Endothelial cell of umbilical vein (primary cell): ENCODE results near the gene CD300H. TPM values are rescaled to one million over a fixed set of nuclear protein-coding genes. Genes with fewer than 3 reads are reported as not detected.

ENCODE experiments used
- BruUV-seq: library from RNA; stranded (reverse); fragments of 400-500 nt; replicated peaks from 2 replicates; lab custom pipeline; 2021; lab: Mats Ljungman, UMichigan
- CTCF ChIA-PET: fragments of 300-600, 350-600 bp; sonication (Branson Sonifier 250); formaldehyde crosslinking; loops from one replicate; lab custom pipeline; 2021; ENCODE audit warnings: antibody characterized with exemption, inconsistent platforms; lab: Charles Lee
- POLR2A ChIA-PET: fragments of 300-600, 350-600 bp; sonication (Branson Sonifier 250); formaldehyde crosslinking; loops from one replicate; lab custom pipeline; 2021; ENCODE audit warnings: antibody characterized with exemption, inconsistent platforms; lab: Charles Lee
- DNase-seq: peaks from one replicate; pipeline ENCODE4 v3.0.0-alpha.2; 2011; ENCODE audit warnings: low read depth, low spot score
- FAIRE-seq: peaks from 2 replicates; lab custom pipeline; 2011; peaks lifted over from hg19 to GRCh38; lab: Jason Lieb, UNC
- H2AFZ ChIP-seq: 2 replicates; pipeline ENCODE4 v1.6.0; 2012; ENCODE audit warnings: low read depth, low read length, control low read depth, inconsistent platforms
- H3K27ac ChIP-seq: 2 replicates; pipeline ENCODE4 v1.5.1; 2011; ENCODE audit warnings: low read depth, mild to moderate bottlenecking, control low read depth, low read length, moderate library complexity; ENCODE audit not compliant: insufficient read depth
- H3K27me3 ChIP-seq, 2 experiments: 2 replicates each; pipeline versions ENCODE4 v1.6.0 to v1.6.1; 2011; ENCODE audit warnings: low read length in 2 of 2, mixed read lengths in 1 of 2; ENCODE audit not compliant: control insufficient read depth in 2 of 2, insufficient read depth in 2 of 2
- H3K36me3 ChIP-seq, 2 experiments: 2 replicates in 1 of 2; 3 replicates in 1 of 2; pipeline ENCODE4 v1.5.1; 2011; ENCODE audit warnings: low read length in 2 of 2, mild to moderate bottlenecking in 1 of 2, moderate library complexity in 1 of 2; ENCODE audit not compliant: control insufficient read depth in 2 of 2, insufficient read depth in 2 of 2; ENCODE audit errors: extremely low read depth in 1 of 2
- H3K4me1 ChIP-seq: 3 replicates; pipeline ENCODE4 v1.5.1; 2011; ENCODE audit warnings: mild to moderate bottlenecking, low read length; ENCODE audit not compliant: control insufficient read depth, insufficient read depth; ENCODE audit errors: extremely low read depth
- H3K4me2 ChIP-seq: 2 replicates; pipeline ENCODE4 v1.6.1; 2011; ENCODE audit warnings: low read length, control low read depth, mixed read lengths; ENCODE audit not compliant: insufficient read depth
- H3K4me3 ChIP-seq, 3 experiments: fragments of 200-600 bp in 1 of 3; sonication (generic), shearing (Covaris generic) in 1 of 3; replicated peaks in 1 of 3; 2 replicates each; pipeline ENCODE4 v1.5.1; 2011 to 2016; ENCODE audit warnings: control low read depth in 3 of 3, low read length in 3 of 3, mild to moderate bottlenecking in 2 of 3, inconsistent platforms in 1 of 3, low read depth in 1 of 3, moderate library complexity in 1 of 3; ENCODE audit not compliant: insufficient read depth in 1 of 3
- H3K79me2 ChIP-seq: 2 replicates; pipeline ENCODE4 v1.6.0; 2012; ENCODE audit warnings: low read length, inconsistent platforms; ENCODE audit not compliant: control insufficient read depth, insufficient read depth
- H3K9ac ChIP-seq: replicated peaks from 2 replicates; pipeline ENCODE3; 2011; ENCODE audit warnings: low read length, control low read depth; ENCODE audit not compliant: insufficient read depth; ENCODE audit errors: extremely low read depth
- H3K9me1 ChIP-seq: replicated peaks from 3 replicates; pipeline ENCODE4 v1.6.0; 2011; ENCODE audit warnings: mild to moderate bottlenecking, low read length; ENCODE audit not compliant: control insufficient read depth, insufficient read depth; ENCODE audit errors: extremely low read depth
- H3K9me3 ChIP-seq: replicated peaks from 2 replicates; pipeline ENCODE4 v1.5.1; 2012; ENCODE audit warnings: low read length, inconsistent platforms; ENCODE audit not compliant: control insufficient read depth, insufficient read depth
- H4K20me1 ChIP-seq: replicated peaks from 2 replicates; pipeline ENCODE3; 2011; ENCODE audit warnings: mild to moderate bottlenecking, low read length; ENCODE audit not compliant: control insufficient read depth, insufficient read depth; ENCODE audit errors: extremely low read depth
- EZH2 ChIP-seq: IDR thresholded peaks from 2 replicates; pipeline ENCODE4 v1.6.1; 2012; ENCODE audit warnings: borderline replicate concordance, low read depth, mild to moderate bottlenecking, moderate library complexity, low read length, inconsistent platforms; ENCODE audit not compliant: severe bottlenecking
- FOS ChIP-seq: IDR thresholded peaks from 2 replicates; pipeline ENCODE4 v1.6.1; 2011; ENCODE audit warnings: mild to moderate bottlenecking, low read length, moderate library complexity, borderline replicate concordance; ENCODE audit not compliant: insufficient read depth
- GATA2 ChIP-seq: IDR thresholded peaks from 2 replicates; pipeline ENCODE4 v1.7.0; 2011; ENCODE audit warnings: low read depth, mild to moderate bottlenecking, moderate library complexity, mixed read lengths, low read length; ENCODE audit not compliant: insufficient read length, insufficient read depth
- JUN ChIP-seq: IDR thresholded peaks from 2 replicates; pipeline ENCODE4 v1.6.1; 2011; ENCODE audit warnings: borderline replicate concordance, low read depth; ENCODE audit not compliant: insufficient read length, insufficient read depth
- MYC ChIP-seq: IDR thresholded peaks from one replicate; pipeline ENCODE4 v1.6.1; 2011; ENCODE audit warnings: mild to moderate bottlenecking, low read depth, low read length
- POLR2A ChIP-seq: IDR thresholded peaks from 2 replicates; pipeline ENCODE4 v1.6.1; 2012; ENCODE audit warnings: low read depth, mild to moderate bottlenecking, control low read depth, low read length
- POLR2AphosphoS5 ChIP-seq: IDR thresholded peaks from 2 replicates; pipeline ENCODE4 v1.6.1; 2012; ENCODE audit warnings: low read depth, mild to moderate bottlenecking, control low read depth, low read length, moderate library complexity; ENCODE audit not compliant: insufficient read depth
- dilution Hi-C: fragments of 300-500 bp; cut with MboI; formaldehyde crosslinking; loops from one replicate; pipeline ENCODE4 v1.15.0; 2019; ENCODE audit warnings: low sequenced_read_pairs; ENCODE audit not compliant: extremely low pct_ligation_motif_present
- intact Hi-C: fragments of 100-400 bp; cut with micrococcal nuclease; formaldehyde crosslinking; loops from one replicate; pipeline ENCODE4 v1.10.0; 2022
- polyA plus RNA-seq, 4 experiments: library from polyadenylated mRNA; depleted of rRNA in 3 of 4; stranded (reverse) in 3 of 4; unstranded in 1 of 4; fragments of >200 nt; gene quantifications; 2 replicates each; pipeline versions ENCODE4 v1.2.1 to v1.2.3, GENCODE V29; 2011 to 2012; ENCODE audit warnings: missing spikeins in 1 of 4
- total RNA-seq: library from RNA; stranded (reverse); gene quantifications from 2 replicates; pipeline ENCODE4 v1.2.3, GENCODE V29; 2021
- TF ChIP-seq, protein P1 (sequence below), 2 donors: IDR thresholded peaks; 1 replicate in 1 of 2; 2 replicates in 1 of 2; pipeline ENCODE4 v1.5.1; 2011; ENCODE audit warnings: low read length in 2 of 2, mild to moderate bottlenecking in 2 of 2, moderate library complexity in 2 of 2, control low read depth in 1 of 2, inconsistent platforms in 1 of 2, low read depth in 1 of 2; ENCODE audit not compliant: insufficient read depth in 1 of 2; ENCODE audit errors: extremely low read depth in 1 of 2

CD300H gene
- total and polyA plus RNA-seq, 2 donors (not counting 3 experiments of a cell fraction or from before 2014, with no cell fraction given) = not detected

DNA sequence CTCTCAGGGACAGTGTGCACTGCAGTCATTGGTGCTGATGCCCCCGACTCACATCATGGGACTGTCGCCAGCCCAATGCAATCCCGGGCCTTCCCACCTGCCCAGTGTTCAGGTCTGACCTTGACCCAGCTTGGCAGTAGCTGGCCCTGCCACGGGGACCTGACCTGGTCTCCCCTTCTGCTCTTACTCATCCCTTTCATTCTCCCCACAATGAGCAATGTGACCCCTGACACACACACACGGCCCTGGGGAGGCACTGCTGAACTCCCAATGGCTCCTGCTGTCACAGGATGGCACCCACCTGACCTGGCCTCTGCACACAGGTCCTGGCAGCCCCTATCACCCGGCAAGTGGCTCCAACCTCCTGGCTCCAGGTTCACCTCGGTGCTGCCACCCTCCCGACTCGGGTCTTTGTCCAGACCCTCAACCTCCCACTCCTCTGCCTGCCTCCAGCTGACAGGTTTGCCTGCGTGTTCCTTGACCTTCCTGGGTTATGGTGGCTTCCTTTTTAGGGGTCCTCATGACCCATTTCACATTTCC is 28.0 kb downstream of the CD300H start:
- Histone ChIP-seq H3K79me2 (no peaks in the 10 kb centered on the region), H3K4me3 (no peak overlapping the region), H3K4me1 (no peaks in the 10 kb centered on the region), H3K27me3 (no peaks in the 10 kb centered on the region), H3K9ac (no peak overlapping the region), H3K36me3 (no peaks in the 10 kb centered on the region), H3K4me2 (no peak overlapping the region), H3K9me3 (no peaks in the 10 kb centered on the region), H2AFZ (no peak overlapping the region), H3K9me1 (no peaks in the 10 kb centered on the region), H3K27ac (no peak overlapping the region), H4K20me1 (no peaks in the 10 kb centered on the region)
- POLR2A ChIA-PET = no interaction called here
- TF ChIP-seq EZH2 (no peak), GATA2 (no peak), POLR2AphosphoS5 (no peak), MYC (no peak)
- TF ChIP-seq, protein P1, sequence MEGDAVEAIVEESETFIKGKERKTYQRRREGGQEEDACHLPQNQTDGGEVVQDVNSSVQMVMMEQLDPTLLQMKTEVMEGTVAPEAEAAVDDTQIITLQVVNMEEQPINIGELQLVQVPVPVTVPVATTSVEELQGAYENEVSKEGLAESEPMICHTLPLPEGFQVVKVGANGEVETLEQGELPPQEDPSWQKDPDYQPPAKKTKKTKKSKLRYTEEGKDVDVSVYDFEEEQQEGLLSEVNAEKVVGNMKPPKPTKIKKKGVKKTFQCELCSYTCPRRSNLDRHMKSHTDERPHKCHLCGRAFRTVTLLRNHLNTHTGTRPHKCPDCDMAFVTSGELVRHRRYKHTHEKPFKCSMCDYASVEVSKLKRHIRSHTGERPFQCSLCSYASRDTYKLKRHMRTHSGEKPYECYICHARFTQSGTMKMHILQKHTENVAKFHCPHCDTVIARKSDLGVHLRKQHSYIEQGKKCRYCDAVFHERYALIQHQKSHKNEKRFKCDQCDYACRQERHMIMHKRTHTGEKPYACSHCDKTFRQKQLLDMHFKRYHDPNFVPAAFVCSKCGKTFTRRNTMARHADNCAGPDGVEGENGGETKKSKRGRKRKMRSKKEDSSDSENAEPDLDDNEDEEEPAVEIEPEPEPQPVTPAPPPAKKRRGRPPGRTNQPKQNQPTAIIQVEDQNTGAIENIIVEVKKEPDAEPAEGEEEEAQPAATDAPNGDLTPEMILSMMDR (IDR thresholded peaks at IDR 0.05; ENCODE audit: extremely low read depth in 1 of 2, insufficient read depth in 1 of 2, low read depth in 1 of 2, low read length in 2 of 2) = no peak
- dilution Hi-C loops = no loop called here
- FAIRE-seq (no peak), DNase-seq (no peak)
- BruUV-seq = no TSS peak
- intact Hi-C loops = no loop called here
- CTCF ChIA-PET = no interaction called here

DNA sequence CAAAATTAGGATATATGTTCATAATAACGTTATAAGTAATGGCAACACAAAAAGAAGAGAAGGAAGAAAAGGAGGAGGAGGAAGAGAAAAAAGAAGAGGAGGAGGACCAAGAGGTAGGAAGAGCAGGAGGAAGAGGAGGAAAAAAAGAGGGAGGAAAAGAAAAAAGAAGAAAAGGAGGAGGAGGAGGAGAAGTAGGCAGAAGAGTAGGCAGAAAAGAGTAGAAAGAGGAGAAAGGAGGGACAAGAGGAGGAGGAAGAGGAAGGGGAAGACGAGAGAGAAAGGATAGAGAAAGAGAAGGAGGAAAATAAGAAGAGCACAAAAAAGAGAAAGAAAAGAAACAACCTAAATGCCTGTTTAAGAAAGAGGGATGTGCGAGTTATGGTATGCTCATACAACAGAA is 30.4 kb downstream of the CD300H start:
- no peaks in the 10 kb centered on the region for H4K20me1 ChIP-seq
- no peaks in the 10 kb centered on the region for H3K9me1 ChIP-seq
- no peak overlapping the region for H2AFZ ChIP-seq
- intact Hi-C loops (no loop called here), dilution Hi-C loops (no loop called here)
- H3K9ac ChIP-seq = no peak overlapping the region
- no peaks in the 10 kb centered on the region for H3K79me2 ChIP-seq
- ChIA-PET CTCF (no interaction called here), POLR2A (no interaction called here)
- H3K9me3 ChIP-seq = no peaks in the 10 kb centered on the region
- no peak overlapping the region for H3K4me2 ChIP-seq
- no peak overlapping the region for H3K4me3 ChIP-seq
- DNase-seq = no peak
- H3K4me1 ChIP-seq = no peaks in the 10 kb centered on the region
- no peak for TF ChIP-seq JUN
- no peak for TF ChIP-seq POLR2AphosphoS5
- TF ChIP-seq POLR2A = no peak
- TF ChIP-seq MYC = no peak
- no peak for TF ChIP-seq FOS
- TF ChIP-seq, protein P1 (IDR thresholded peaks at IDR 0.05; ENCODE audit: extremely low read depth in 1 of 2, insufficient read depth in 1 of 2, low read depth in 1 of 2, low read length in 2 of 2) = no peak
- no peaks in the 10 kb centered on the region for H3K36me3 ChIP-seq
- no peak overlapping the region for H3K27ac ChIP-seq
- BruUV-seq = no TSS peak
- no peak for FAIRE-seq
- no peaks in the 10 kb centered on the region for H3K27me3 ChIP-seq
